Heart left ventricle (tissue), 16 donors: ENCODE measurements around the gene ELMO3. TPM values are rescaled to one million over a fixed set of nuclear protein-coding genes. Genes with fewer than 3 reads are reported as not detected.

Source experiments
- ATAC-seq, 4 donors: fragments of 200-7000 bp; cut with Tn5 transposase; one replicate each; pipeline ENCODE4 v1.9.1; 2020 to 2022; ENCODE audit warnings: moderate library complexity in 4 of 4, mild to moderate bottlenecking in 3 of 4, moderate number of reproducible peaks in 1 of 4
- DNase-seq, 5 donors: peaks; one replicate each; pipeline ENCODE4 v3.0.0-alpha.2; 2020
- H3K27ac ChIP-seq, 12 donors: fragments of 200-600 bp; sonication (generic) in 4 of 12; one replicate each; pipeline versions ENCODE4 v1.5.0 to v1.8.0; 2016 to 2022; ENCODE audit warnings: mild to moderate bottlenecking in 2 of 12
- H3K27me3 ChIP-seq, 9 donors: fragments of 200-600 bp; sonication (generic) in 2 of 9; one replicate each; pipeline versions ENCODE4 v1.5.1 to v1.8.0; 2016 to 2022; ENCODE audit warnings: mild to moderate bottlenecking in 3 of 9
- H3K36me3 ChIP-seq, 9 donors: fragments of 200-600 bp; sonication (generic) in 2 of 9; one replicate each; pipeline versions ENCODE4 v1.5.0 to v1.8.0; 2018 to 2022; ENCODE audit warnings: mild to moderate bottlenecking in 2 of 9
- H3K4me1 ChIP-seq, 12 donors: fragments of 200-600 bp; sonication (generic) in 4 of 12; one replicate each; pipeline versions ENCODE4 v1.5.0 to v1.8.0; 2016 to 2022; ENCODE audit warnings: mild to moderate bottlenecking in 3 of 12
- H3K4me3 ChIP-seq, 12 donors: fragments of 200-600 bp; sonication (generic) in 4 of 12; one replicate each; pipeline versions ENCODE4 v1.5.0 to v1.8.0; 2017 to 2022; ENCODE audit warnings: mild to moderate bottlenecking in 9 of 12, moderate library complexity in 4 of 12
- H3K9me3 ChIP-seq, 12 donors: fragments of 200-600 bp; sonication (generic) in 4 of 12; one replicate each; pipeline versions ENCODE4 v1.5.0 to v1.8.0; 2016 to 2022; ENCODE audit warnings: mild to moderate bottlenecking in 1 of 12
- CTCF ChIP-seq, 12 donors: fragments of 200-600 bp; sonication (generic) in 4 of 12; IDR thresholded peaks; one replicate each; pipeline versions ENCODE4 v1.5.0 to v1.8.0; 2018 to 2022; ENCODE audit warnings: antibody characterized with exemption in 12 of 12, mild to moderate bottlenecking in 5 of 12
- POLR2A ChIP-seq, 2 donors: fragments of 450-650 bp; IDR thresholded peaks; one replicate each; pipeline ENCODE4 v1.6.1; 2017; ENCODE audit warnings: antibody characterized with exemption in 2 of 2, mild to moderate bottlenecking in 2 of 2, moderate library complexity in 2 of 2
- WGBS, 4 donors: extraction: QIAGEN DNeasy Blood & Tissue Kit in 2 of 4; methylation state at CpG; one replicate each; pipeline versions ENCODE4 v1.1.5 to v1.1.7; 2013 to 2018; 5-methylcytosine and 5-hydroxymethylcytosine counted together
- intact Hi-C, 10 donors: fragments of 100-400 bp; cut with DNase I; formaldehyde crosslinking; loops; one replicate each; pipeline versions ENCODE4 v1.11.1 to v1.14.2; 2022
- polyA plus RNA-seq, 2 donors: library from polyadenylated mRNA; stranded (reverse); fragments of 200-250 nt; gene quantifications; one replicate each; pipeline ENCODE4 v1.2.3, GENCODE V29; 2013
- total RNA-seq, 9 donors: library from RNA; depleted of rRNA in 2 of 9; stranded (reverse); fragments of >200 nt in 2 of 9; fragmentation: NEBNext Ultra II Directional in 3 of 9; extraction: Animal tissue kit (Norgen Biotek cat#: 25700) in 3 of 9; gene quantifications; one replicate each; pipeline versions ENCODE4 v1.1.0 to v1.2.4, GENCODE V29; 2016 to 2023
- donor health status: ischemic (EF 13 %, LVEDD 7.1; RV severe dilation, severe dysfunction).
- donor health status: healthy with polysubstance abuse.
- donor health status: DM: no; HTN: yes; CAD: no.
- donor health status: DM: no; HTN: no; CAD: no.
- donor health status: ischemic (EF 25% LVEDD 6.9; RV normal size, moderate dysfunction).
- donor health status: ischemic (EF 25% LVEDD 5.7; RV mildly dilated, moderate dysfunction).
- donor health status: healthy.
- donor health status: DM: yes; HTN: yes; CAD: no.
- donor health status: ischemic (EF 35%, LVEDD 5.7; RV mildly dilated, moderate dysfunction).
- donor health status: nonischemic (EF 11% LVEDD 7.7; RV severe dilation, severe dysfunction).
- donor health status: DM: yes; HTN: yes; CAD: no.
- donor health status: PGD.
- donor health status: ischemic (EF 29% LVEDD 5.4; RV normal size, mild dysfunction).
- donor health status: nonischemic (EF 23%, LVEDD 6.1; RV moderate dilation, normal function).

Gene ELMO3
- total and polyA plus RNA-seq, 11 donors: 0.32 to 1.8 (median 0.68) TPM

GRCh38 chr16:67196881-67197280 lies 2.0 kb upstream of the ELMO3 start:
- WGBS, 4 donors: 99 to 100% (median 100%) methylated on average over 1 of the region's 1 CpG

GRCh38 chr16:67197704-67198103 lies 1.2 kb upstream of the ELMO3 start:
- no peak for DNase-seq
- intact Hi-C loops: no loop called here
- H3K4me3 ChIP-seq: no peak overlapping the region
- ATAC-seq: no peak
- H3K4me1 ChIP-seq: peaks cover 0 to 38% (median 20%) of the 10 kb centered on the region in 12 donors
- H3K36me3 ChIP-seq: peaks cover 0 to 77% (median 61%) of the 10 kb centered on the region in 9 donors
- TF ChIP-seq CTCF (IDR thresholded peaks at IDR 0.05) (no peak), POLR2A (IDR thresholded peaks at IDR 0.05) (no peak)
- no peak overlapping the region for H3K27ac ChIP-seq
- no peaks in the 10 kb centered on the region for H3K27me3 ChIP-seq
- H3K9me3 ChIP-seq: no peaks in the 10 kb centered on the region
- 58 to 66% (median 63%) methylated on average over 5 to 6 of the region's 6 CpGs for WGBS, 4 donors

More at GRCh38 chr16:67196881-67197280, 2.0 kb upstream of the ELMO3 start:
- no peaks in the 10 kb centered on the region for H3K9me3 ChIP-seq
- no peaks in the 10 kb centered on the region for H3K27me3 ChIP-seq
- no peak for DNase-seq
- H3K4me3 ChIP-seq: no peak overlapping the region
- no peak overlapping the region for H3K27ac ChIP-seq
- peaks cover 0 to 69% (median 58%) of the 10 kb centered on the region in 9 donors for H3K36me3 ChIP-seq
- no peak for ATAC-seq
- TF ChIP-seq CTCF (IDR thresholded peaks at IDR 0.05) (no peak), POLR2A (IDR thresholded peaks at IDR 0.05) (no peak)
- intact Hi-C loops: no loop called here
- H3K4me1 ChIP-seq: peaks cover 0 to 42% (median 24%) of the 10 kb centered on the region in 12 donors

GRCh38 chr16:67198238-67198734 lies 645 bp upstream of the ELMO3 start:
- ATAC-seq (peak in 3 of 4 donors; percentile 36 to 59 (median 53)), DNase-seq (no peak)
- Histone ChIP-seq H3K9me3 (no peaks in the 10 kb centered on the region), H3K36me3 (peaks cover 0 to 83% (median 67%) of the 10 kb centered on the region in 9 donors), H3K27ac (peak overlapping the region in 1 of 12 donors; percentile 27), H3K4me1 (peaks cover 0 to 32% (median 14%) of the 10 kb centered on the region in 12 donors), H3K4me3 (no peak overlapping the region), H3K27me3 (no peaks in the 10 kb centered on the region)
- WGBS, 4 donors: 47 to 64% (median 56%) methylated on average over 12 of the region's 12 CpGs
- intact Hi-C loops: no loop called here
- TF ChIP-seq CTCF (IDR thresholded peaks at IDR 0.05) (peak; percentile 39 to 75 (median 54)), POLR2A (IDR thresholded peaks at IDR 0.05) (no peak)

GRCh38 chr16:67199808-67200198 lies 872 bp downstream of the ELMO3 start:
- peaks cover 0 to 84% (median 64%) of the 10 kb centered on the region in 9 donors for H3K36me3 ChIP-seq
- H3K4me1 ChIP-seq: peaks cover 0 to 19% (median 9%) of the 10 kb centered on the region in 12 donors
- 42 to 63% (median 59%) methylated on average over 20 to 22 of the region's 22 CpGs for WGBS, 4 donors
- no peak overlapping the region for H3K4me3 ChIP-seq
- H3K9me3 ChIP-seq: no peaks in the 10 kb centered on the region
- TF ChIP-seq CTCF (IDR thresholded peaks at IDR 0.05) (no peak), POLR2A (IDR thresholded peaks at IDR 0.05) (no peak)
- DNase-seq: no peak
- intact Hi-C loops: no loop called here
- H3K27me3 ChIP-seq: no peaks in the 10 kb centered on the region
- peak in 3 of 4 donors; percentile 6 to 24 (median 8) for ATAC-seq
- no peak overlapping the region for H3K27ac ChIP-seq
